IPS-18c (cell line): Measurements from ENCODE around the gene ACSL5.

Source experiments
- H3K4me3 ChIP-seq: 2 replicates; pipeline ENCODE4 v1.7.0; 2013; ENCODE audit warnings: low read depth, mild to moderate bottlenecking, low read length, moderate library complexity; ENCODE audit not compliant: insufficient read depth
- H3K9me3 ChIP-seq: one replicate; pipeline ENCODE4 v1.6.1; 2013; ENCODE audit warnings: mild to moderate bottlenecking, low read length, moderate library complexity; ENCODE audit not compliant: control insufficient read depth, insufficient read depth

The ACSL5 gene, protein sequence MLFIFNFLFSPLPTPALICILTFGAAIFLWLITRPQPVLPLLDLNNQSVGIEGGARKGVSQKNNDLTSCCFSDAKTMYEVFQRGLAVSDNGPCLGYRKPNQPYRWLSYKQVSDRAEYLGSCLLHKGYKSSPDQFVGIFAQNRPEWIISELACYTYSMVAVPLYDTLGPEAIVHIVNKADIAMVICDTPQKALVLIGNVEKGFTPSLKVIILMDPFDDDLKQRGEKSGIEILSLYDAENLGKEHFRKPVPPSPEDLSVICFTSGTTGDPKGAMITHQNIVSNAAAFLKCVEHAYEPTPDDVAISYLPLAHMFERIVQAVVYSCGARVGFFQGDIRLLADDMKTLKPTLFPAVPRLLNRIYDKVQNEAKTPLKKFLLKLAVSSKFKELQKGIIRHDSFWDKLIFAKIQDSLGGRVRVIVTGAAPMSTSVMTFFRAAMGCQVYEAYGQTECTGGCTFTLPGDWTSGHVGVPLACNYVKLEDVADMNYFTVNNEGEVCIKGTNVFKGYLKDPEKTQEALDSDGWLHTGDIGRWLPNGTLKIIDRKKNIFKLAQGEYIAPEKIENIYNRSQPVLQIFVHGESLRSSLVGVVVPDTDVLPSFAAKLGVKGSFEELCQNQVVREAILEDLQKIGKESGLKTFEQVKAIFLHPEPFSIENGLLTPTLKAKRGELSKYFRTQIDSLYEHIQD

DNA sequence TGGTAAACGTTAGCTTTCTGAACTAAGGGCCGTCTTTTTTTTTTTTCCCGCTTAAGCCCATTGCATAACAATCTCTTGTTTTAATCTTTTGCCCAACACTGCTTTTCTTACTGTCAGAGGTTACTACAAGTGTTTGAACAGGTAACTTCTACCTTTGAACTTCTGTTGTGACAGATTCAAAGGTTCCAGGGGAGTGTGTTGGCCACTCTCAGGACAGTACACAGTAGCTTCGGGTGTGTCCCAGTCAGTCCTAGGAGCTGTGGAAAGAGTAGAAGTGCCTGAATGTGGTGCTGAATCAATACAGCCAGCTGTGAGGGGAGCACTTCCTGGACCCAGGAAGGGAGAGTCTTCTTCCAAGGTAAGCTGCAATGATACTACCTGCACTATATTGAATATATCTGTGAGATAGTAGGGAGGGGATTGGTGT, at the start of gene ACSL5:
Gene ACSL5 (plus strand): TSS at position 205 of the 427 bp plus-strand sequence. CDS start 20,831 bp downstream, outside the sequence.
- Histone ChIP-seq H3K4me3 (no peak within 1 kb of the TSS), H3K9me3 (no peaks in the 10 kb centered on the region)

DNA sequence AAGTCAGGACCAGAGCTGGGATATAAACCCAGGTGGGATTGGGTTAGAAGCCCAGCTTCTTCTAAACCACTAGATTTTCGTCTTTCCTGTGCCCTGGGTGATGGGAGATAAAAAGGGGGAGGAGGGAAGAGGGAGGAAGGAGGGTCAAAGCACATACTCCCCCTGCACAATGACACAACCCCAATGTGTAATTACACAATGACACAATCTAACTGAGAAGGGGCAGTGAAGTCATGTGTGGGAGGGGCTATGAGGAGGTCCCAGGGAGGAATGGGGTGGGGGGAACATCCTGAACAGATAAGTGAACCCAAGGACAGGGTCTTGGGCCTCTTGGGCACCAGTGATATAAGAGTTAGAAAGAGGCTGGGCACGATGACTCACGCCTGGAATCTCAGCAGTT, 46.2 kb upstream of the ACSL5 start:
- H3K4me3 ChIP-seq = no peak overlapping the region
- H3K9me3 ChIP-seq = peaks cover 2% of the 10 kb centered on the region

DNA sequence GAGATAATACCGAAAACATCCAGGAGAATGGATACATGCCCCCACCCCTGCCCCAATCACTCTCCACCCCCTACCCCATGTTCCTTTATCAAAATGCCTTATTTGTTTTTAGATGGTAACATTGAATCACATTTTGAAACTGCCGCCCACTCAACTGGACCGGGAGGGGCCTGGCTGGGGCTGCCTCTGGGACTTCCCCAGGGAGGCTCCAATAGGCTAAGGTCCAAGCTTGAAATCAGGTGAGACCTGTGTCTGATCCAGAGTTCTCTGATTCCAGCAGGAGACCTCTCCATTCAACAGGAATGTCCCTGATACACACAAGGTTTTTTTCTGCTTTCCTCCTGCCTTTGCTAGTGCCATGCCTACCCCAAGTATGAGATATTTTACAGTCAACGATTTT, 43.8 kb upstream of the ACSL5 start:
- no peak overlapping the region for H3K4me3 ChIP-seq

DNA sequence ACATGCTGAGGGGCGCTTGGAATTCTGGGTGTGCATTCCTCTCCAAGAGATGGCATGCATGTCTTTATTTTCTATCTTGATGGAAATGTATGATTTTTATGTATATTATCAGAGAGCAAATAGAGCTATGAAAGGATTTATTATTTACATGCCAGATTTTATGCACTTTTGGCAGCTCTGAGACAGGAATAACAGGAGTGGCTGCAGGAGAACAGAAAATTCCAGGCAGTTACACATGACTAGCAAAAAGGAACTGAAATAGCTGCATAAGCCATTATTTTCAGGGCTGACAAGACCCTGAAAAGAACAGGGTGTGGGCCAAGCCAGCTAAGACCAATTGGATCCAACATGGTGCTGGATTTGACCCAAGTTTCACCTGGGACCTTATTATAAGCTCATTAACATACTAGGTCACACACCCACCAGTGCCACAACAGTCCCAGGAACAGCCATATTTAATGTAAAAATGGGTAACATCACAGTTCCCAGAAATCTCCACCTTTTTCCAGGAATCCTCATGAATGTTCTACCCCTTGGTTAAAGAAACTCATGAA, 43.2 kb upstream of the ACSL5 start:
- H3K9me3 ChIP-seq = peaks cover 2% of the 10 kb centered on the region
- no peak overlapping the region for H3K4me3 ChIP-seq

More for the DNA sequence above, 43.8 kb upstream of the ACSL5 start:
- H3K9me3 ChIP-seq = peaks cover 2% of the 10 kb centered on the region

DNA sequence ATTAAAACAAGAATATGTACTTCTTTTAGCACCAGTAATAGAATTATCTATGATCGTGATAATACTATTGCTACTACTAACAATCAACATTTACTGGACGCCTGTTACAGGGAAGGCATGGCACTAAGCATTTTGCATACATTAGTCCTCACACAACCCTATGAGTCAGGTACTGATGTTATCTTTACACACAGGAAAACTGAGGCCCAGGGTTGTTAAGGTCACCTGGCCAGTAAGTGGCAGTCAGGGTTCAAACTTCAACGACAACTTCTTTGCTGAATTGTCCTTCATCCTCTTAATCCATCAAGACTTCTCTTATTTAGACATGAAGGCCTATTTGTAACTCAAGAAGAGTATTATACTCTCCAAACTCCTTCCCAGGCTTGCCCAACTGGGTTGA, 41.9 kb upstream of the ACSL5 start:
- Histone ChIP-seq H3K4me3 (no peak overlapping the region), H3K9me3 (peaks cover 2% of the 10 kb centered on the region)

DNA sequence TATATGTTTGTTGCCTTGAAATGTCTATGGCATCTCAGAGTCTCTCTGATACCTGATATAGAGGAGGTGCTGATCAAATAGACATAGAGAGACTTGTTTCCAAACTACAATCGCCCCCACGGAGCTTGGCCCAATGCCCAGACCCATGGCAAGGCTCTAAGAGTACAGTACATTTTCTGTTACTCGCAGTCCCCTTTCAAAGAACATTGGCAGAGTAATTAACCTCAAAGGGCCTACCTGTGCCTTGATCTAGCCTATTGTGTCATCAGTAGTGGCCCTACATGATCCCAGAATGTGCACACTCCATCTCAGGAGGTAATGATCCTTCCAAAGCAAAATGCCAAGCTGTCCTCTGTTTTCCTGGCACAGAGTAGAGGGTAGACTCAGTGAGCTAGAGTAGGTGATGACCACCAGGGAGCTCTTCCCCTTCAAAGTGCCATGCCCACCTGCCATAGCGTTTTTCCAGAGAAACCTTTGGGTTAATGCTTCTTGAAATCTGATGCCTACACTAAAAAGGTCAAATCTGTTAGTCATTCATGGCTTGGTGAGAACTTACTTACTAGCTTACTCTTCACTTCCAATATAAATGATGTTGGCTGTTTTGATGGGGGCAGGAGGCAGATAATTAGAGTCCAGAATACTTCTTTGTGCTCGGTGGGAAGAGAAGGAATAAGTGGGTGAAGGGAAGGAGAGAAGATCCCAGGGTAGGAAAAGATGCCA, 41.2 kb upstream of the ACSL5 start:
- peaks cover 2% of the 10 kb centered on the region for H3K9me3 ChIP-seq
- H3K4me3 ChIP-seq = no peak overlapping the region

DNA sequence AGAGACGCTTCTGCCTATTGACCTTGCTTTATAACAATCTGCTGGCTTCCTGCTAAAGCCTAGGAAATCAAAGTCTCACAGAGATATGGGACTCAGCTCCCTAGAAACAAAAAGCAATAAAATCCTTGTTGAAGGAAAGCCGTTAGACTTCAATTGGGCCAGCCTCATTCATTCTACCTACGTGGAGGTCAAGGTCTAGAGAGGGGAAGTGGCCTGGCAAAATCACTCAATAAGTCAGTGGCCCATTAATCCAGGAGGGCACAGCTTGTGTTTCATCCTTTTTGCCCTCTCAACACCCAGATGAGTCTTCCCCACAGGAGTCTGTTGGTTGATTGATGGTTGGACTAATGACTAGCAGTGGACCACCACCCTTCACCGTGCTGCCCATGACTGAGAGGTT, 40.5 kb upstream of the ACSL5 start:
- H3K9me3 ChIP-seq = peaks cover 2% of the 10 kb centered on the region
- no peak overlapping the region for H3K4me3 ChIP-seq

DNA sequence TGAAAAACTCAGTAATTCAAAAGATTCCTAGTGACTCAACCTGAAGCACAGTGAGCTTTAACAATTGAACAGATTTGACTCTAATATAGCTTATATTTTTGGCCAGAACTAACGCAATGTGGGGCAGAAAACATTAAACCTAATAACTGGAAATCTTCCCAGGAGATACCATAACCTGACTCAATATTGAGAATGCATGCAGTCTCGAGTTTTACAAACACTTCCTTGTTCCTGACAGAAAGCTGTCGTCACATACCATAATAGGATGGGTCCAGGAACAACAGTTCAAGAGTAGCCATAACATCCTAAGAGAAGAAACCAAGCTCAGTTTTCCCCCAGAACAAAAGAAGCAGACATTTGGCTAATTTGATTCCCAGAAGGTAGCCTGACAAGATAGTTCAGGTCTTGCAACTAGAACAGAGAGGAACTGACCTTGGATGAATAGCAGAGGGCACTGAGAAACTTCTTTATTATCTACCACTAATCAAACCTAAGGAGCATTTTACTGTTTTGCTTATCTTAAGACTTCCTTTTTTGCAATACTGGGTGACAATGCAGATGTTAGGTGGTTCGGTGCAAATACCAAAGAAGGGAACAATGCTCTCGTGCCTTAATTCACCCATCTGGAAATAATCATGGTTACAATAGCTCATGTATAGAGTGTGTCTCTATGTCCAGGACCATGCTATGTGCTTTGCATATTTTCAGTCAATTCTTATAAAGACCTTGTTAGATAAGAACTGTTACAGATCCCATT, 38.6 kb upstream of the ACSL5 start:
- Histone ChIP-seq H3K9me3 (peaks cover 2% of the 10 kb centered on the region), H3K4me3 (no peak overlapping the region)

DNA sequence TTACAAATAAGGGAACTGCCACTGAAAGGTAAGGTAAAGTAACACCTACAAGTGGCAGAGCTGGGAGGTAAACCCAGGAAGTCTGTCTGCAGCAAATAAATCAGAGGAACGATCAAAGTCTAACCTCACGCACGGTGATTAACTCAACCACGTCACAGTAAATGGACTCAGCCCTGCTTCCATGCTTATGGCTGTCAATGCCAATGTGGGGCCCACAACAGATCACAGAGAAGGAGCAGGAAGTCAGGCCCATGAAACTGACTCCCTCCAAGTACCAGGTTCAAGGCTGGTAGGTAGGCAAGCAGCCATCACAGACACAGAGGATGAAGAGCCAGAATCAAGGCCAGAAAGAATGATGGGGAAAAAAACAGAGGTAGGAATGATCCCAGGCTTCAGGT, 38.0 kb upstream of the ACSL5 start:
- H3K4me3 ChIP-seq = no peak overlapping the region
- H3K9me3 ChIP-seq = peaks cover 2% of the 10 kb centered on the region

DNA sequence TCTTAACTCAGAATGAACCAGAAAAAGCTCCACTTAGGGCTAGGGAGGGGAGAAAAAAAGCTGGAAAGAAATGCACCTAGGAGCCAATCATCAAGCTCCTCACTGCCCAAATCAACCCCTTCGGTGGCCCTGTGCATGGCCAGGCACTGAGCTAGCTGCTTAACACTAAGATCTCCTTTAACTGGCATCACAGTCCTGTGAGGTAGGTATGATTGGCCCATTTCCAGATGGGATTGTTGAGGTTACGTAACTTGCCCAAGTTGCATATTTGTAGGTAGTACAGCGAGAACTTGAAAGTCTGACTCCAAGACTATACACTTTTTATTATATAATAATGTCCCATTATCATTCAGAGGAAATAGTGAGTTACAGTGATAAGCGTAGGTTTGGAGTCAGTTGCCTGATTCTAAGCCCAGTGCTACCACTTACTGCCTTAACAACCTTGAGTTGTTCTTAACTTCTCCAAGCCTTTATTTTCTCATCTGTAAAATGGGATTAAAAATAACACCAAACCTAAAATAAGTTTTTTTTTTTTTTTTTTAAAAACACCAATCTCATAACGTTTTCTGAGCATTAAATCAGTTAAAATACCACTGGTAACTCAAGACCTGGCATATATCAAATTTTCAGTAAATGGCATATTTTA, 37.2 kb upstream of the ACSL5 start:
- no peak overlapping the region for H3K4me3 ChIP-seq
- no peaks in the 10 kb centered on the region for H3K9me3 ChIP-seq

DNA sequence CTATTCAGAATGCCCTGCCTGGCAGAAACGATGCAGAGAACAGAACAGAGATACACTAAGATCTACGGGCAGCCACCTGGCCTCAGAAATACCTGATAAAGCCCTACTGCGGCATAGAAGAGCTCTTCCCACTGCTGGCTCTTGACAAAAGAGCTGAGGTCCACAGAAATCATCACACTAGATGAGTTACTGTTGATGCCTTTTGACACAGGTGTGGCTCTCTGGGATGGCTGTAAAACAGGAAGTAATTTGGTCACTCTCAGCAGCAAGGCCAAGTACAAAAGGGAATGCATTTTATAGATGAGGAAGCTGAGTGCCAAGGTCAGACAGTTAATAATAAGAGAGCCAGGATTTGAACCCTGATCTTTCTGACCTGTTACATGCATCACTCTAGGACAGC, 35.0 kb upstream of the ACSL5 start:
- no peaks in the 10 kb centered on the region for H3K9me3 ChIP-seq
- H3K4me3 ChIP-seq = no peak overlapping the region

DNA sequence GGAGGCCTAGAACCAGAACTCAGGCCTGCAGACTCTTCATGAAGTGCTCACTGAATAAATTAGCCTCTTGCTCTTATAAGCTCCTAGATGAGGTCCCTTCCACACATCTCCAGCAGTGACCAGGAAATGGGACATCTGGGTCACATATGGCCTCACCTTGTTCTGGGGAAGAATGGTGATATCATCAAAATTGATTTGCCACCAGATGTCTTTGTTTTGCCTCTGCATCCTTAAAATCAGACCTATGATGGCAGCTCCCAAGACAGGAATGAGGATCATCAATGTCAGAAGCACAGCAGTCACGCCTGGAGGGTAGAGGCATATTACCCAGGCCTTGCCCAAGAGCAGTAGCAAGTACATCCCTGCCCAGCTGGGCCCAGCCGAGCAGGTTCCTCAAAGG, 33.3 kb upstream of the ACSL5 start:
- Histone ChIP-seq H3K4me3 (no peak overlapping the region), H3K9me3 (no peaks in the 10 kb centered on the region)

DNA sequence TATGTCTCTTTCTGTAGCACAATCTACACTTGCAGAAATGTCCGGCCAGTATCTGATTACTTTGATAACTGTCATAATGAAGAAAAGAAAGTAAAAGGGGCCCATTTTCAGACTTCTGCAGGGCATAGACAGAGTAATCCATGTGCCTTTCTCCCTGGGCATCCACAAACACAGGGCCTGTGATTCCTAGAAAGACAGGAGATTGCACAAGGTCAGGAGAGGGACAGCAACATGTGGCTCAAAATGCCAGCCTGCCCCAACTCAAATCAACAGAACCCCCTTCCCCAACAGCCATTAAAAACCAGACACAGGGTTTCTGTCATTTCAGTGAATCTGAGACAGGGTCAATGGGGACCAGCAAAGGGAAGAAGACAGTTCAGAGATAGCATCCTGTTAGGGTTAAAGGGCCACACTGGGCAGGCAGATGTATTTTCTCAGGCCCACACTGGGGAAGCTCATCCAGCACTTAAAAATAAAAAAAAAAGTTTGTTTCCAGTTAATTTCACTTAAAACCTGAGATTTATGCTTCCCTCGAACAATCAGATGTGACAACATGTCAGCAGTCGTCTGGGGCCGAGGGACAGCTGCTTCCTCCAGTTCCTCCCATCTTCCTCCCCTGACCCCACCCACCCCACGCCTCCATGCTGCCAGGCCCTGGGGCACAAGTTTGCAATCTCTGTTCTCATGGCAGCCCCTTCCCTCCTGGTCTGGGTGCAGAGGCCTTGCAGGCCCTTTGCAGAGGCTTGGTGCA, 30.7 kb upstream of the ACSL5 start:
- H3K9me3 ChIP-seq = no peaks in the 10 kb centered on the region
- H3K4me3 ChIP-seq = no peak overlapping the region

DNA sequence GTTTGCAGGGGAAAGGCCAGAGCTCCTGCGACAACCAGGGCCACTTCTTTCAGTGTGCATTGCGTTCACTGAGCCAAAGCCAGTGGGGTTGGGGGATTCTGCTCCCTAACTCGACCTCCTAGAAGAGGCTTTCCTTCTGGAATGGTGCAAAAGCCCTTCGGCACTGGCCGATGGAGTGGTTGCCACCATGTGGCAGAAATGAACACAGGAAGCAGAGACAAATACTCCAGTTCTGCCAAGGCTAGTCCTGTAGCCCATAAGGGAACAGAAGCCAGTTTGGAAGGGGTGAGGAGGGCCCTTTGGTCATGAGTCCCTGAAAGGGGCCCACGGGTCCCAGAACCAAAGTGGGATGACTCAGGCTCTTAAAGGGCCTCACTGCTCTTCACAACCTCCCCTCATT, 29.7 kb upstream of the ACSL5 start:
- Histone ChIP-seq H3K9me3 (no peaks in the 10 kb centered on the region), H3K4me3 (no peak overlapping the region)

DNA sequence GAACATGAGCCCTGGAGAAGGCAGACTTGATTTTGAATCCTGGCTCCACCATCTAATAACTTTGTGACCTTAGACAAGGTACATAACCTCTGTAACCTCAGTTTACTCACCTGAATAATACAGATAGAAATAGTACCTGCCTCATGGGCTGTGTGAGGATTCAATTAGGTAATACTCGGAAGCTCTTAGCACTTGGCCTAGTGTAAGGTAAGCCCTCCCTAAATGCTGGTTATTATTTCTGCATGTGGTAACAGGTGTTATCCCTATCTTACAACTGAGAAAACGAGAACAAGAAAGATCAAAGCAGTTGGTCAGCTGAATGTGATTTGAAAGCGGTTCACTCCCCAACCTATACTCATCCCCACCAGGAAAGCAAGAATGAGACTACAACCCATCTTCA, 28.7 kb upstream of the ACSL5 start:
- H3K4me3 ChIP-seq = no peak overlapping the region
- H3K9me3 ChIP-seq = no peaks in the 10 kb centered on the region

DNA sequence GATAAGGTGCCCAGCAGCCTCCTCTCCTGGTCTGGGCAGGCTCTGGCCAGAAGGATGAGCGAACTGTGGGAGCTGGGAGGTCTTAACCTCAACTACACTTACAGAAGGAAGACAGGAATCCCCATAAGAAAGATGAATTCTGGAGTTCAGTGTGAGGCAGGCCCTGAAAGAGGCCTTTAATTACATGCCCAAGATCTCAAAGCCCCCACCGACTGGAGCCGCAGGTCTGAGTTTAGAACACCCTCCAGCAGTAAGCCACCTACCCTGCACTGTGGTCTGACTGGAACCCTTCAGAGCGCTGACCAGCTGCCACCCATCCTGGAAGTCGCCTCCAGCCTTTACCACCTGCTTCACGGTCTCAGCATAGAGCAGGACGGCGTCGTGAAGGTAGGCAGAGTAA, 28.2 kb upstream of the ACSL5 start:
- H3K9me3 ChIP-seq = no peaks in the 10 kb centered on the region
- H3K4me3 ChIP-seq = no peak overlapping the region
